GM13976 (cell line): ENCODE measurements around the gene TMEM109.

Source experiments
- DNase-seq: peaks from one replicate; pipeline ENCODE4 v3.0.0; 2012; ENCODE audit warnings: low spot score
- CTCF ChIP-seq: IDR thresholded peaks from 2 replicates; pipeline ENCODE4 v1.5.1; 2012; ENCODE audit warnings: borderline replicate concordance, mild to moderate bottlenecking; ENCODE audit not compliant: insufficient read depth; ENCODE audit errors: extremely low read depth, missing control alignments, control extremely low read depth
- in situ Hi-C: fragments of 300-500 bp; cut with MboI; formaldehyde crosslinking; loops from one replicate; pipeline ENCODE4 v1.12.0; 2022; ENCODE audit warnings: low sequenced_read_pairs, mixed read lengths, inconsistent platforms; ENCODE audit not compliant: unreplicated experiment

Gene TMEM109

GRCh38 chr11:60879971-60880588 lies 33.9 kb upstream of the TMEM109 start:
- DNase-seq = no peak
- in situ Hi-C loops = no loop called here
- TF ChIP-seq CTCF = no peak

- in situ Hi-C loops = no loop called here
- TF ChIP-seq CTCF = no peak
- DNase-seq = no peak
Observed at GRCh38 chr11:60880643-60881282, 33.2 kb upstream of the TMEM109 start.

GRCh38 chr11:60887556-60887955 lies 26.4 kb upstream of the TMEM109 start:
- peak; percentile 32 for TF ChIP-seq CTCF
- in situ Hi-C loops = no loop called here
- peak; percentile 48 for DNase-seq

- in situ Hi-C loops = loop anchor here (10.0 kb wide), 2 partner anchors 55 to 115 kb away; no protein-coding TSS in a partner anchor
- TF ChIP-seq CTCF = no peak
- DNase-seq = no peak
Observed at GRCh38 chr11:60889869-60890311, 24.1 kb upstream of the TMEM109 start.

GRCh38 chr11:60890696-60891095 lies 23.3 kb upstream of the TMEM109 start:
- in situ Hi-C loops = loop anchor here (10.0 kb wide), 2 partner anchors 56 to 116 kb away; no protein-coding TSS in a partner anchor
- no peak for TF ChIP-seq CTCF
- no peak for DNase-seq

- no peak for DNase-seq
- in situ Hi-C loops = loop anchor here (10.0 kb wide), 2 partner anchors 56 to 116 kb away; no protein-coding TSS in a partner anchor
- no peak for TF ChIP-seq CTCF
Observed at GRCh38 chr11:60891103-60891741, 22.7 kb upstream of the TMEM109 start.
